Esophagus squamous epithelium (tissue), 5 donors: Measurements from ENCODE around the gene DHX29. TPM values are rescaled to one million over a fixed set of nuclear protein-coding genes. Genes with fewer than 3 reads are reported as not detected.
A peak's percentile ranks its signal among the peaks of the same experiment; 100 is the strongest.
"Not testable (repeated sequence)": the region's sequence is repeated elsewhere in the genome, so short reads cannot be mapped to it uniquely, and the experiment has no call there.

ENCODE experiments used
- DNase-seq: peaks from one replicate; lab custom pipeline; 2025; lab: John Stamatoyannopoulos, UW
- H3K27ac ChIP-seq, 4 donors: fragments of 200-600 bp; sonication (generic); one replicate each; pipeline ENCODE4 v1.5.1; 2016 to 2019; ENCODE audit warnings: mild to moderate bottlenecking in 1 of 4
- H3K27me3 ChIP-seq, 4 donors: fragments of 200-600 bp; sonication (generic); 1 replicate in 3 of 4; 2 replicates in 1 of 4; pipeline versions ENCODE4 v1.5.1 to v1.6.0; 2017 to 2021; ENCODE audit warnings: antibody characterized with exemption in 1 of 4
- H3K36me3 ChIP-seq, 3 donors: fragments of 200-600 bp; sonication (generic); one replicate each; pipeline ENCODE4 v1.5.1; 2016 to 2019
- H3K4me1 ChIP-seq, 3 donors: fragments of 200-600 bp; sonication (generic); one replicate each; pipeline ENCODE4 v1.5.1; 2017 to 2019
- H3K4me3 ChIP-seq, 4 donors: fragments of 200-600 bp; sonication (generic); 1 replicate in 3 of 4; 2 replicates in 1 of 4; pipeline ENCODE4 v1.5.1; 2016 to 2019; ENCODE audit warnings: mild to moderate bottlenecking in 2 of 4, moderate library complexity in 1 of 4
- H3K9me3 ChIP-seq, 3 donors: fragments of 200-600 bp; sonication (generic); one replicate each; pipeline ENCODE4 v1.5.1; 2016 to 2019
- POLR2A ChIP-seq, 4 donors: fragments of 450-650 bp; IDR thresholded peaks; one replicate each; pipeline ENCODE4 v1.6.1; 2017; ENCODE audit warnings: antibody characterized with exemption in 4 of 4, mild to moderate bottlenecking in 4 of 4, moderate library complexity in 3 of 4
- WGBS, 2 donors: methylation state at CpG; one replicate each; pipeline ENCODE4 v1.1.5; 2018; 5-methylcytosine and 5-hydroxymethylcytosine counted together
- intact Hi-C: fragments of 100-400 bp; cut with DNase I; formaldehyde crosslinking; loops from one replicate; pipeline ENCODE4 v1.15.0; 2022
- total RNA-seq, 4 donors: library from RNA; depleted of rRNA; stranded (reverse); fragments of >200 nt; gene quantifications; one replicate each; pipeline ENCODE4 v1.1.0, GENCODE V29; 2016
- TF ChIP-seq, protein P1 (sequence below), 6 experiments: fragments of 450-650 bp in 4 of 6; fragments of 200-600 bp in 2 of 6; sonication (generic) in 2 of 6; IDR thresholded peaks; one replicate each; pipeline ENCODE4 v1.5.1; 2016 to 2019; ENCODE audit warnings: antibody characterized with exemption in 6 of 6, mild to moderate bottlenecking in 4 of 6, moderate library complexity in 4 of 6
- donor health status: DM: yes; HTN: yes; CAD: no.

Gene DHX29
- total RNA-seq, 4 donors from 2014 or later, result 14.8 to 26.7 (median 26.4) TPM

DNA sequence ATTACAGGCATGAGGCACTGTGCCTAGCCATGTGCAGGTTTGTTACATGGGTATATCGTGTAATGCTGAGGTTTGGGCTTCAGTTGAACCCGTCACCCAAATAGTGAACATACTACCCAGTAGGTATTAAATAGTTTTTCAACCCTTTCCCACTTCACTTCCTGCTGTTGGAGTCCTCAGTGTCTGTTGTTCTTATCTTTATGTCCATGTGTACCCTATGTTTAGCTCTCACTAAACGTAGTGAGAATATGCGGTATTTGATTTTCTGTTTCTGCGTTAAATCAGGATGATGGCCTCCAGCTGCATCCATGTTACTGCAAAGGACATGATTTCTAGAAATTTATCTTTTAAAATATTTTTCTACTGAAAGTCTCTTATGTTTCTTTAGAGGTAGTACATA, 18.1 kb upstream of the DHX29 start:
- Histone ChIP-seq H3K27ac (no peak overlapping the region), H3K36me3 (peaks cover 0 to 72% (median 0%) of the 10 kb centered on the region in 3 donors), H3K27me3 (no peaks in the 10 kb centered on the region), H3K4me1 (peaks cover 0 to 6% (median 0%) of the 10 kb centered on the region in 3 donors), H3K4me3 (no peak overlapping the region), H3K9me3 (no peaks in the 10 kb centered on the region)
- TF ChIP-seq, protein P1, sequence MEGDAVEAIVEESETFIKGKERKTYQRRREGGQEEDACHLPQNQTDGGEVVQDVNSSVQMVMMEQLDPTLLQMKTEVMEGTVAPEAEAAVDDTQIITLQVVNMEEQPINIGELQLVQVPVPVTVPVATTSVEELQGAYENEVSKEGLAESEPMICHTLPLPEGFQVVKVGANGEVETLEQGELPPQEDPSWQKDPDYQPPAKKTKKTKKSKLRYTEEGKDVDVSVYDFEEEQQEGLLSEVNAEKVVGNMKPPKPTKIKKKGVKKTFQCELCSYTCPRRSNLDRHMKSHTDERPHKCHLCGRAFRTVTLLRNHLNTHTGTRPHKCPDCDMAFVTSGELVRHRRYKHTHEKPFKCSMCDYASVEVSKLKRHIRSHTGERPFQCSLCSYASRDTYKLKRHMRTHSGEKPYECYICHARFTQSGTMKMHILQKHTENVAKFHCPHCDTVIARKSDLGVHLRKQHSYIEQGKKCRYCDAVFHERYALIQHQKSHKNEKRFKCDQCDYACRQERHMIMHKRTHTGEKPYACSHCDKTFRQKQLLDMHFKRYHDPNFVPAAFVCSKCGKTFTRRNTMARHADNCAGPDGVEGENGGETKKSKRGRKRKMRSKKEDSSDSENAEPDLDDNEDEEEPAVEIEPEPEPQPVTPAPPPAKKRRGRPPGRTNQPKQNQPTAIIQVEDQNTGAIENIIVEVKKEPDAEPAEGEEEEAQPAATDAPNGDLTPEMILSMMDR (IDR thresholded peaks at IDR 0.05), result no peak
- no peak for TF ChIP-seq POLR2A (IDR thresholded peaks at IDR 0.05)
- no peak for DNase-seq
- WGBS, 2 donors, result 94 to 95% methylated on average over 5 of the region's 5 CpGs
- intact Hi-C loops, result no loop called here

DNA sequence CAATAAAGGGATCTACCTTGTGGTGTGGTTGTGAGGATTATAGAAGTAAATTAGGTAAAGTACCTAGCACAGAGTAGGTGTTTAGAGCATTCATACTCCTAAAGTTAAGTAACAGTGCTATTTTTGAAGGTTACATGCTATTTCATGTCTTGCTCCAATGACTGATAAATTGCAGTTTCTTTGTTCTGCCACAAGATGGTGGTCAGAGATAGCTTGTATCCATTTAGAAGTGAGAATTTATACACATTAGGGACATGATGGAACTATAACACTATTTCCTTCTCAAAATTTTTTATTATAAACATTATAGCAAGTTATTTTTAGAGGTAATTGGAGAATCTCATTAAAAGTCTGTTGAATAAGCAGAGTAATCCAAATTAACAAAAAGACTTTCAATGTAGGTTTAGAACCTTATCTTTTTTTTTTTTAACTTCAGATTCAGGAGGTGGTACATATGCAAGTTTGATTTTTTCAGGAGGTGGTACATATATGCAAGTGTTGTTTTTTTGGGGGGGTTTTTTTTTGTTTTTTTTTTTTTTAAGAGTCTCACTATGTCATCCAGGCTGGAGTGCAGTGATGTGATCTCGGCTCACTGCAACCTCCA, 17.4 kb upstream of the DHX29 start:
- Histone ChIP-seq H3K27me3 (no peaks in the 10 kb centered on the region), H3K36me3 (peaks cover 0 to 65% (median 0%) of the 10 kb centered on the region in 3 donors), H3K4me3 (no peak overlapping the region), H3K9me3 (no peaks in the 10 kb centered on the region), H3K4me1 (peaks cover 0 to 13% (median 3%) of the 10 kb centered on the region in 3 donors), H3K27ac (no peak overlapping the region)
- TF ChIP-seq, protein P1 (IDR thresholded peaks at IDR 0.05), result peak; percentile 18 to 61 (median 42)
- no peak for TF ChIP-seq POLR2A (IDR thresholded peaks at IDR 0.05)
- WGBS, 2 donors, result 100% methylated on average over 1 of the region's 1 CpG
- DNase-seq, result no peak
- intact Hi-C loops, result no loop called here

GRCh38 chr5:55324006-55324405, 16.5 kb upstream of the DHX29 start:
- Histone ChIP-seq H3K36me3 (peaks cover 0 to 56% (median 0%) of the 10 kb centered on the region in 3 donors), H3K27ac (no peak overlapping the region), H3K4me1 (peaks cover 0 to 22% (median 3%) of the 10 kb centered on the region in 3 donors), H3K4me3 (no peak overlapping the region), H3K9me3 (no peaks in the 10 kb centered on the region), H3K27me3 (no peaks in the 10 kb centered on the region)
- TF ChIP-seq, protein P1 (IDR thresholded peaks at IDR 0.05), result no peak
- no peak for TF ChIP-seq POLR2A (IDR thresholded peaks at IDR 0.05)
- intact Hi-C loops, result no loop called here
- DNase-seq, result no peak

DNA sequence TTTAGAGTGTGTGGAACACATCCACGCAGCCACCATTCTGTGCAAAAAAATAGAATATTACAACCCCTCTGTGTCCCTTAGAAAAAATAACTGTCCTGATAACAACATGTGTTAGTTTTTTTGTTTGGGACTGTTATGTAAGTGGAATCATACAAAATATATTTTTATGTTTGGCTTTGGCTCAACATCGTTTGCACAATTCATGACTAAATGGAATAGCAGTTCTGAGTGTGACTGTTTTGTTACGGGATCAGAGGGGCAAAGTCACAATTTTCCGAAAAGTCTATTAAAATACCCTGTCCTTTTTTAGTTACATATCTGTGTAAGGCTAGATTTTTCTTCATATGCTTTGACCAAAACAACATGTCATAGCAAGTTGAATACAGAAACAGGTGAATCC, 13.1 kb upstream of the DHX29 start:
- peaks cover 0 to 34% (median 0%) of the 10 kb centered on the region in 3 donors for H3K36me3 ChIP-seq
- TF ChIP-seq, protein P1 (IDR thresholded peaks at IDR 0.05), result no peak
- no peak for TF ChIP-seq POLR2A (IDR thresholded peaks at IDR 0.05)
- no peak for DNase-seq
- H3K9me3 ChIP-seq, result no peaks in the 10 kb centered on the region
- H3K4me3 ChIP-seq, result no peak overlapping the region
- H3K27ac ChIP-seq, result no peak overlapping the region
- intact Hi-C loops, result no loop called here
- WGBS, 2 donors, result 54 to 60% methylated on average over 4 of the region's 4 CpGs
- H3K27me3 ChIP-seq, result no peaks in the 10 kb centered on the region
- H3K4me1 ChIP-seq, result peaks cover 0 to 25% (median 3%) of the 10 kb centered on the region in 3 donors

DNA sequence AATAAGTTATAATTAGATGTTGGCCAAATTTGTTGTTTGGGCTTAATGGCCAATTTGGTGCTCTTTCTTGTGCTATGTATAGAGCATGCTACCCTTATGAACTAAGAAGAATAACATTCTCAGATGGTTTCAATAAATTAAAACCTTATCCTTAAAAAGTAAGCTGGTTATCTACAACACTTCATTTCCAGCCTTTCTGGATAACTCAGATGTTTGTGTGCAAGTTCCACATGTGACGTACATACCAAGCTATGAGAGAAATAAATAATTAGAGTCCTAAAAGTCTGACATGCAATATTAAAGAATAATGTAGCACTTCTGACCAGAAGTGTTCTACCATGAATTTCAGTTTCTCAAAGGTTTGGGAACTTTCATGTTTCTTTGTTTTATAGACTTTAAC, 12.0 kb upstream of the DHX29 start:
- H3K27ac ChIP-seq, result no peak overlapping the region
- 67 to 89% methylated on average over 1 of the region's 1 CpG for WGBS, 2 donors
- H3K9me3 ChIP-seq, result no peaks in the 10 kb centered on the region
- H3K36me3 ChIP-seq, result peaks cover 0 to 27% (median 0%) of the 10 kb centered on the region in 3 donors
- H3K4me1 ChIP-seq, result peaks cover 0 to 28% (median 3%) of the 10 kb centered on the region in 3 donors
- no peak overlapping the region for H3K4me3 ChIP-seq
- no peak for TF ChIP-seq POLR2A (IDR thresholded peaks at IDR 0.05)
- TF ChIP-seq, protein P1 (IDR thresholded peaks at IDR 0.05), result no peak
- intact Hi-C loops, result no loop called here
- H3K27me3 ChIP-seq, result no peaks in the 10 kb centered on the region
- DNase-seq, result no peak

DNA sequence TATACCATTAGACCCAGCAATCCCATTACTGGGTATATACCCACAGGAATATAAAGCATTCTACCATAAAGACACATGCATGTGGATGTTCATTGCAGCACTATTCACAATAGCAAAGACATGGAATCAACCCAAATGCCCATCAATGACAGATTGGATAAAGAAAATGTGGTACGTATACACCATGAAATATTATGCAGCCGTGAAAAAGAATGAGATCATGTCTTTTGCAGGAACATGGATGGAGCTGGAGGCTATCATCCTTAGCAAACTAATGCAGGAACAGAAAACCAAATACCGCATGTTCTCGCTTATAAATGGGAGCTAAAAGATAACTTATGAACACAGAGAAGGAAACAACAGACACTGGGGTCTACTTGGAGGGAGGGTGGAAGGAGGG, 10.7 kb upstream of the DHX29 start:
- DNase-seq, H3K27ac ChIP-seq, H3K9me3 ChIP-seq, intact Hi-C loops, H3K4me3 ChIP-seq, H3K27me3 ChIP-seq: not testable (repeated sequence)
- WGBS, 2 donors, result 90 to 98% methylated on average over 4 of the region's 4 CpGs
- Histone ChIP-seq H3K4me1 (peaks cover 0 to 38% (median 6%) of the 10 kb centered on the region in 3 donors), H3K36me3 (peaks cover 0 to 15% (median 0%) of the 10 kb centered on the region in 3 donors)
